Measurements from ENCODE around the gene LRRC3C.

LRRC3C gene

DNA sequence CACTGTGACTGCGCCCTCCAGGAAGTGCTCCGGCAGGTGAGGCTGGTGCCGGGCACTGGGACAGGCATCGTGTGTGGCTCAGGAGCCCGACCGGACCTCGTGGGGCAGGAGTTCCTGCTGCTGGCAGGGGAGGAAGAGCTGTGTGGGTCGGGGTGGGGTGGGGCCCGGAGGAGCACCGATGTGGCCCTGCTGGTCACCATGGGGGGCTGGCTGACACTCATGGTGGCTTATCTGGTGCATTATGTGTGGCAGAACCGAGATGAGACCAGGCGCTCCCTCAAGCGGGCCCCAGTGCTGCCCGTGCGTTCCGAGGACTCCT lies 16.8 kb downstream of the LRRC3C start:
- TF ChIP-seq POLR2AphosphoS5 (IDR thresholded peaks at IDR 0.05; ENCODE audit: low read depth, low read length) (no peak), SIN3A (IDR thresholded peaks at IDR 0.05; ENCODE audit: borderline replicate concordance, insufficient read depth, low read length) (no peak), TAF1 (IDR thresholded peaks at IDR 0.05; ENCODE audit: borderline replicate concordance, insufficient read depth, low read length) (no peak), FOXP2 (optimal IDR thresholded peaks at IDR 0.05; ENCODE audit: borderline replicate concordance, extremely low read depth, extremely low read length, insufficient read depth) (no peak), REST (IDR thresholded peaks at IDR 0.05; ENCODE audit: insufficient read depth in 1 of 2, low read depth in 2 of 2, low read length in 2 of 2) (no peak)

DNA sequence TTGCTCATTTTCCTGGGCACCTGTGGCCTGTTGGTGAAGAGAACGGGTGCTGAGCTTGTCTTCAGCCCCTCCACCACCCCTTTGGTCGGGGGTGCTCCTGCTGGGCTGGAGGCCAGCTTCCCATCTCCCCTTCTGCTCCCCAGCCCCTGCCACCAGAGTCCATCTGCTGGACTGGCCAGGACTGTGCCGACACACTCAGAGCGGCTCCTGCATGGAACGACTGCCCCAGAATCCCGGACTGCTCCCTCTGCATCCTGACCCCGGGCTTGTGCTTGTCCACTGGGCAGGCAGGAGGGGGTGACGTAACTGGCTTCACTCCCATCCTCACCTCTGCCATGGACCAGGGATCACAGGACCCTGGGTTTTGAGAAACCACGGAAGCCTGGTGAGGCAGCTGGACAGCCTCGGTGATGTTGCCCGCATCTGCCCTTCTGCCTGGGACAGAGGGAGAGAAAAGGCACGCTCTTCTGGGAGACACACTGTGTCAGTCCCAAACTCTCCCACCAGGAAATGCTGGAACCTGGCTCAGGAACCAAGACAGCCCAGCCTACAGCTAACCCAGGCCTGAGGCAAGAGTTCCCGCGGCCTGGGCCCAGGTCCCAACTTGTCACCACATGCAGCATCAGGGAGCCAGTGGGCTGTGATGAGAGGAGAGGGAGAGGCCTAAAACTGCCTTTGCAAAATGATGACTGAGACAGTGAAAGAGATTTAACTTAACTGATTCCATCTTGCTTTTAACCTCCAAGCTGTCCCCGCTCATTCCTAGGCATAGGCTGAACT lies 19.2 kb downstream of the LRRC3C start:
- no peak for TF ChIP-seq TAF1 (IDR thresholded peaks at IDR 0.05; ENCODE audit: borderline replicate concordance, insufficient read depth, low read length)
- no peak for TF ChIP-seq SIN3A (IDR thresholded peaks at IDR 0.05; ENCODE audit: borderline replicate concordance, insufficient read depth, low read length)
- no peak for TF ChIP-seq REST (IDR thresholded peaks at IDR 0.05; ENCODE audit: insufficient read depth in 1 of 2, low read depth in 2 of 2, low read length in 2 of 2)
- no peak for TF ChIP-seq POLR2AphosphoS5 (IDR thresholded peaks at IDR 0.05; ENCODE audit: low read depth, low read length)
- no peak for TF ChIP-seq FOXP2 (optimal IDR thresholded peaks at IDR 0.05; ENCODE audit: borderline replicate concordance, extremely low read depth, extremely low read length, insufficient read depth)

- peak; percentile 24 for TF ChIP-seq FOXP2 (optimal IDR thresholded peaks at IDR 0.05; ENCODE audit: borderline replicate concordance, extremely low read depth, extremely low read length, insufficient read depth)
Observed at GRCh38 chr17:39948489-39948828, 20.9 kb downstream of the LRRC3C start.

DNA sequence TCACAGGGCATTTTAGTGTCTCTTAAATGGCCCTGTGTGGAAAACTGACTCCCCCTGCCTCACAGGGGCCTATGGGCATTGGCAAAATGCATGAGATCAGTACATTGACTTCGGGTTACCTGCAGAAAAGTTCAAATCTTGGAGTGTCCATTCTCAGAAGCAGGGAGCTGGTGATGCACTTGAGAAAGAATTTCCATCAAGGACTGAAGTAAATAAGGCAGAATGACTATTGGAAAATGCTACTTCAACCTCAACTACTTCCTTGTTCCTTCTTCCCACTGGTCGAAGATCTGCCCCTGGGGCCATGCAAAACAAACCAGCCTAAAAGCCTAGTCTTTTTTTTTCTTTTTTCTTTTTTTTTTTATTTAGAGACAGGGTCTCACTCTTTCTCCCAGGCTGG lies 21.5 kb downstream of the LRRC3C start:
- TF ChIP-seq REST (IDR thresholded peaks at IDR 0.05; ENCODE audit: insufficient read depth in 1 of 2, low read depth in 2 of 2, low read length in 2 of 2) (no peak), FOXP2 (optimal IDR thresholded peaks at IDR 0.05; ENCODE audit: borderline replicate concordance, extremely low read depth, extremely low read length, insufficient read depth) (no peak), POLR2AphosphoS5 (IDR thresholded peaks at IDR 0.05; ENCODE audit: low read depth, low read length) (no peak), TAF1 (IDR thresholded peaks at IDR 0.05; ENCODE audit: borderline replicate concordance, insufficient read depth, low read length) (no peak), SIN3A (IDR thresholded peaks at IDR 0.05; ENCODE audit: borderline replicate concordance, insufficient read depth, low read length) (no peak)

DNA sequence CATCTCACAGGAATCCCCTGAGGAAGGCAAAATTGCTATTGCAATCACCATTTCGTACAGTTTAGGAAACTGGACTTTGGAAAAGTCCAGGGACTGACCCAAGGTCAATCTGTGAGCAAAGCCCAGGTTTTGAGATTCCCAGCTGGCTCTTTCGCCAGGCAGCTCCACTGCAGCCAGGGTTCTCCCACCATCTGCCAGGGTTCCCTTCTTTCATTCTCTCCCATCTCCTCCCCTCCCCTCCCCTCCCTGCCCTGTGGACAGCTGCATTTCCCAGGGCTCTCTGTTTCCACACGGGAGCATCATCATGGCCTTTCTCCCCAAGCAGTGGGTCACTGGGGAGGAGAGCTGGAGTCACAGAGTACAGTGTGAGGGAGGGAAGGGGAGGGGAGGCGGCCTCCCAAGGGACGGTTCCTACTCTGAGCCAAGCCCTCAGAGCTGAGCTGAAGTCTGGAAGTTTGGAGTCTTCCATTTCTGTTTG lies 23.4 kb downstream of the LRRC3C start:
- TF ChIP-seq REST (IDR thresholded peaks at IDR 0.05; ENCODE audit: insufficient read depth in 1 of 2, low read depth in 2 of 2, low read length in 2 of 2) = no peak
- no peak for TF ChIP-seq TAF1 (IDR thresholded peaks at IDR 0.05; ENCODE audit: borderline replicate concordance, insufficient read depth, low read length)
- no peak for TF ChIP-seq FOXP2 (optimal IDR thresholded peaks at IDR 0.05; ENCODE audit: borderline replicate concordance, extremely low read depth, extremely low read length, insufficient read depth)
- no peak for TF ChIP-seq POLR2AphosphoS5 (IDR thresholded peaks at IDR 0.05; ENCODE audit: low read depth, low read length)
- no peak for TF ChIP-seq SIN3A (IDR thresholded peaks at IDR 0.05; ENCODE audit: borderline replicate concordance, insufficient read depth, low read length)

Data from PFSK-1 (cell line).